GM23338 (cell line): ENCODE measurements around the gene FRAS1. TPM values are rescaled to one million over a fixed set of nuclear protein-coding genes. Genes with fewer than 3 reads are reported as not detected.

Experiments used
- ATAC-seq: fragments of 200-7000 bp; cut with Tn5 transposase; 3 replicates; pipeline ENCODE4 v1.9.1; 2020
- DNase-seq: peaks from one replicate; pipeline ENCODE4 v3.0.0-alpha.2; 2015; ENCODE audit warnings: low spot score
- H2AFZ ChIP-seq: fragments of 200-600 bp; sonication (generic); 2 replicates; pipeline ENCODE4 v1.8.0; 2016; ENCODE audit warnings: antibody characterized with exemption, mild to moderate bottlenecking, moderate library complexity
- H3F3A ChIP-seq: fragments of 200-600 bp; sonication (generic); replicated peaks from 2 replicates; pipeline ENCODE4 v1.8.0; 2017; ENCODE audit warnings: antibody characterized with exemption, mixed run types, low read depth
- H3K27ac ChIP-seq: fragments of 200-600 bp; sonication (generic); 2 replicates; pipeline ENCODE4 v1.6.1; 2016; ENCODE audit warnings: low read depth
- H3K27me3 ChIP-seq: fragments of 200-600 bp; sonication (generic); 2 replicates; pipeline ENCODE4 v1.8.0; 2016; ENCODE audit warnings: mild to moderate bottlenecking, mixed run types, moderate library complexity; ENCODE audit not compliant: insufficient read depth
- H3K36me3 ChIP-seq: fragments of 200-600 bp; sonication (generic); 2 replicates; pipeline ENCODE4 v1.8.0; 2016; ENCODE audit warnings: mild to moderate bottlenecking; ENCODE audit not compliant: insufficient read depth
- H3K4me1 ChIP-seq: fragments of 200-600 bp; sonication (generic); 2 replicates; pipeline ENCODE4 v1.8.0; 2016; ENCODE audit warnings: mild to moderate bottlenecking, moderate library complexity; ENCODE audit not compliant: insufficient read depth
- H3K4me2 ChIP-seq: fragments of 200-600 bp; sonication (generic); 2 replicates; pipeline ENCODE4 v1.7.1; 2017; ENCODE audit warnings: mixed run types
- H3K4me3 ChIP-seq: fragments of 200-600 bp; sonication (generic); 2 replicates; pipeline ENCODE4 v1.6.1; 2016; ENCODE audit warnings: mixed run types
- H3K79me2 ChIP-seq: fragments of 200-600 bp; sonication (generic); replicated peaks from 2 replicates; pipeline ENCODE4 v1.8.0; 2017; ENCODE audit warnings: mild to moderate bottlenecking; ENCODE audit not compliant: insufficient read depth
- H3K9me2 ChIP-seq: fragments of 200-600 bp; sonication (generic); 2 replicates; pipeline ENCODE4 v1.8.0; 2017; ENCODE audit not compliant: insufficient read depth
- H4K20me1 ChIP-seq: fragments of 200-600 bp; sonication (generic); replicated peaks from 2 replicates; pipeline ENCODE4 v1.8.0; 2017; ENCODE audit warnings: mild to moderate bottlenecking; ENCODE audit not compliant: insufficient read depth
- H3K27ac Mint-ChIP-seq: 2 replicates; pipeline ENCODE4 v1.8.0; 2020; ENCODE audit warnings: inconsistent platforms, mild to moderate bottlenecking, moderate library complexity, mixed read lengths
- H3K27me3 Mint-ChIP-seq: 3 replicates; pipeline ENCODE4 v1.8.0; 2022; ENCODE audit warnings: low read depth, mild to moderate bottlenecking, moderate library complexity, mixed read lengths, inconsistent platforms; ENCODE audit not compliant: insufficient read depth, poor library complexity
- H3K36me3 Mint-ChIP-seq: 3 replicates; pipeline ENCODE4 v1.8.0; 2021; ENCODE audit warnings: low read depth, mild to moderate bottlenecking, inconsistent platforms, moderate library complexity, mixed read lengths
- H3K4me1 Mint-ChIP-seq: 3 replicates; pipeline ENCODE4 v1.8.0; 2020; ENCODE audit warnings: mild to moderate bottlenecking, inconsistent platforms, mixed read lengths
- H3K4me3 Mint-ChIP-seq: 3 replicates; pipeline ENCODE4 v1.8.0; 2021; ENCODE audit warnings: moderate library complexity, mild to moderate bottlenecking, inconsistent platforms, mixed read lengths
- H3K9me3 Mint-ChIP-seq: 3 replicates; pipeline ENCODE4 v1.8.0; 2020; ENCODE audit warnings: moderate library complexity, mild to moderate bottlenecking, inconsistent platforms, mixed read lengths
- CREB1 ChIP-seq: fragments of 250-450 bp; sonication (Bioruptor Pico); IDR thresholded peaks from 2 replicates; pipeline ENCODE4 v1.5.0; 2020; ENCODE audit warnings: low read depth, mild to moderate bottlenecking, moderate library complexity
- CTCF ChIP-seq, 2 experiments: fragments of 200-600 bp in 1 of 2; sonication (generic) in 1 of 2; conservative IDR thresholded peaks; 2 replicates each; pipeline versions ENCODE4 v1.5.1 to v1.6.1; 2016 to 2017; ENCODE audit warnings: antibody characterized with exemption in 2 of 2, low read depth in 2 of 2, mild to moderate bottlenecking in 2 of 2, moderate library complexity in 1 of 2
- EZH2 ChIP-seq: fragments of 200-600 bp; sonication (generic); IDR thresholded peaks from one replicate; pipeline ENCODE4 v1.8.0; 2017; ENCODE audit warnings: antibody characterized with exemption, mild to moderate bottlenecking, low read depth; ENCODE audit not compliant: unreplicated experiment
- EZH2phosphoT487 ChIP-seq: fragments of 200-600 bp; sonication (generic); IDR thresholded peaks from one replicate; pipeline ENCODE4 v1.8.1; 2018; ENCODE audit warnings: antibody characterized with exemption; ENCODE audit not compliant: unreplicated experiment
- NANOG ChIP-seq: IDR thresholded peaks from 2 replicates; pipeline ENCODE4 v1.6.1; 2016; ENCODE audit warnings: antibody characterized with exemption, borderline replicate concordance
- REST ChIP-seq: IDR thresholded peaks from one replicate; pipeline ENCODE4 v1.6.1; 2018; ENCODE audit warnings: antibody characterized with exemption; ENCODE audit not compliant: unreplicated experiment
- polyA plus RNA-seq: library from polyadenylated mRNA; unstranded; fragments of >200 nt; fragmentation: Nextera tagmentation; extraction: Ambion mirVana; gene quantifications from 2 replicates; pipeline ENCODE4 v1.2.1, GENCODE V29; 2016
- total RNA-seq: library from RNA; depleted of rRNA; stranded (reverse); fragments of >200 nt; shearing (Covaris generic); gene quantifications from 2 replicates; pipeline ENCODE4 v1.2.3, GENCODE V29; 2014

Gene FRAS1
- total and polyA plus RNA-seq, 2 experiments from 2014 or later, result 12.4 to 108 TPM

- TF ChIP-seq EZH2 (no peak), REST (no peak), NANOG (no peak), CTCF (conservative IDR thresholded peaks at IDR 0.05; ENCODE audit: low read depth in 2 of 2) (no peak)
These were observed 306.0 kb downstream of the FRAS1 start (continued) for GRCh38 chr4:78363031-78363570.

DNA sequence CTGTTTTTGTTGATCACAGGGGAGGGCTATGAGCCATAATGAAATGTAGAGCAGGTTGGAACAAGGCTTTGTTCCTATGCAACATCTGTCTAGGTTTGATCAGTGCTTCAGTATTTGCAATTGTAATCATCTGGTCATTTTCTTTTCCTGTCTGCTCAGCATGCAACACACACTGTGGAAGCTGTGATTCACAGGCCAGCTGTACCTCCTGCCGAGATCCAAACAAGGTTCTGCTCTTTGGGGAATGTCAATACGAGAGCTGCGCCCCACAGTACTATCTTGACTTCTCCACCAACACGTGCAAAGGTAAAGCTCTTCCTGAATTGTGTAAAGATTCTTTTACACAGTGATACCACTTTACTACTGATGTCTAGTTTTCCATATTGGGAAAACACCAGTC is 312.6 kb downstream of the FRAS1 start:
- peaks cover 16% of the 10 kb centered on the region for H3K36me3 ChIP-seq
- ATAC-seq, result peak; percentile 96
- H3K27ac Mint-ChIP-seq, result peak overlapping the region; percentile 26; the same call in 1 of the 2 replicates
- H3K79me2 ChIP-seq, result no peaks in the 10 kb centered on the region
- TF ChIP-seq CREB1 (CRISPR knock-in tag) (no peak; the same call in 1 of the 2 replicates), EZH2phosphoT487 (no peak), NANOG (peak; percentile 32; the same call in 1 of the 2 replicates)
- peaks cover 41% of the 10 kb centered on the region for H3K4me1 Mint-ChIP-seq
- H3K9me3 Mint-ChIP-seq, result no peaks in the 10 kb centered on the region
- peaks cover 22% of the 10 kb centered on the region for H3K4me1 ChIP-seq
- no peak overlapping the region for H3K4me3 ChIP-seq
- H3K27ac ChIP-seq, result no peak overlapping the region
- H3F3A ChIP-seq, result no peaks in the 10 kb centered on the region
- no peak overlapping the region for H2AFZ ChIP-seq
- peak overlapping the region; percentile 24; the same call in 1 of the 2 replicates for H3K4me2 ChIP-seq
- no peaks in the 10 kb centered on the region for H4K20me1 ChIP-seq
- H3K36me3 Mint-ChIP-seq, result peaks cover 50% of the 10 kb centered on the region
- H3K4me3 Mint-ChIP-seq, result peak overlapping the region; percentile 14; the same call in 1 of the 3 replicates
- peaks cover 7% of the 10 kb centered on the region for H3K27me3 Mint-ChIP-seq
- no peaks in the 10 kb centered on the region for H3K9me2 ChIP-seq
- no peaks in the 10 kb centered on the region for H3K27me3 ChIP-seq
- DNase-seq, result peak; percentile 68
